Body of pancreas (tissue), 4 donors: Measurements from ENCODE around the gene VAV1.

ENCODE experiments used
- POLR2A ChIP-seq, 3 donors: fragments of 450-650 bp; IDR thresholded peaks; one replicate each; pipeline ENCODE4 v1.6.1; 2016; ENCODE audit warnings: antibody characterized with exemption in 3 of 3, mild to moderate bottlenecking in 2 of 3
- TF ChIP-seq, protein P1 (sequence below), 7 experiments: fragments of 450-650 bp in 4 of 7; fragments of 200-600 bp in 3 of 7; sonication (generic) in 3 of 7; IDR thresholded peaks; one replicate each; pipeline ENCODE4 v1.5.1; 2016 to 2019; ENCODE audit warnings: antibody characterized with exemption in 7 of 7

DNA sequence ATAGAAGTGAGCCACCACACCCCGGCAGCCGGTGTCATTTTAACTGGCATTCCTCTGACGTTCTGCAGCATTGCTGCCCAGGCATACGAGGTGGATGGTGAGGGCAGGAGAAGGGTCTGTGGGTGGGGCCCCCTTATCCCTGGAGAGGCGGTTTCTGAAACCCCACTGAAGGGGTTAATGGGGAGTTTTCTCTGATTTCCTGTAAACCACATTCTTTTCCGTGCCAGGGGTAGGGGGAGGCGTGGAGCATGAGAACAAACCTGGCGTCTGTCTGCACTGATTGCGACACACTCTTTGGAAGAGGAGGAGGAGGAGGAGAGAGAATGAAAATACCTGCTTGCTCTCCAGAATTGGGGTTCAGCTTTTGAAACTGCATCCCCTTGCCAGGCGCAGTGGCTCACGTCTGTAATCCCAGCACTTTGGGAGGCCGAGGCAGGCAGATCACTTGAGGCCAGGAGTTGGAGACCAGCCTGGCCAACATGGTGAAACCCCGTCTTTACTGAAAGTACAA is 49.3 kb upstream of the VAV1 start:
- TF ChIP-seq, protein P1, sequence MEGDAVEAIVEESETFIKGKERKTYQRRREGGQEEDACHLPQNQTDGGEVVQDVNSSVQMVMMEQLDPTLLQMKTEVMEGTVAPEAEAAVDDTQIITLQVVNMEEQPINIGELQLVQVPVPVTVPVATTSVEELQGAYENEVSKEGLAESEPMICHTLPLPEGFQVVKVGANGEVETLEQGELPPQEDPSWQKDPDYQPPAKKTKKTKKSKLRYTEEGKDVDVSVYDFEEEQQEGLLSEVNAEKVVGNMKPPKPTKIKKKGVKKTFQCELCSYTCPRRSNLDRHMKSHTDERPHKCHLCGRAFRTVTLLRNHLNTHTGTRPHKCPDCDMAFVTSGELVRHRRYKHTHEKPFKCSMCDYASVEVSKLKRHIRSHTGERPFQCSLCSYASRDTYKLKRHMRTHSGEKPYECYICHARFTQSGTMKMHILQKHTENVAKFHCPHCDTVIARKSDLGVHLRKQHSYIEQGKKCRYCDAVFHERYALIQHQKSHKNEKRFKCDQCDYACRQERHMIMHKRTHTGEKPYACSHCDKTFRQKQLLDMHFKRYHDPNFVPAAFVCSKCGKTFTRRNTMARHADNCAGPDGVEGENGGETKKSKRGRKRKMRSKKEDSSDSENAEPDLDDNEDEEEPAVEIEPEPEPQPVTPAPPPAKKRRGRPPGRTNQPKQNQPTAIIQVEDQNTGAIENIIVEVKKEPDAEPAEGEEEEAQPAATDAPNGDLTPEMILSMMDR (IDR thresholded peaks at IDR 0.05): no peak
- peak in 2 of 3 donors; percentile 31 to 48 for TF ChIP-seq POLR2A (IDR thresholded peaks at IDR 0.05)
